ENCODE results near the gene KPNA6.

KPNA6 gene

GRCh38 chr1:32100807-32101708, 6.8 kb upstream of the KPNA6 start:
- H3K79me2 ChIP-seq: no peaks in the 10 kb centered on the region
- no peak overlapping the region for H3K4me3 ChIP-seq (ENCODE audit: low read depth, low read length)
- H3K36me3 ChIP-seq (ENCODE audit: control insufficient read depth, insufficient read depth, low read length): no peaks in the 10 kb centered on the region
- no peak overlapping the region for H3K27ac ChIP-seq
- peak overlapping the region; percentile 28 for H3K4me2 ChIP-seq (ENCODE audit: low read length)
- H3K9me3 ChIP-seq (ENCODE audit: control insufficient read depth, low read length): no peaks in the 10 kb centered on the region
- no peak for TF ChIP-seq CTCF (IDR thresholded peaks at IDR 0.05)
- no peaks in the 10 kb centered on the region for H3K27me3 ChIP-seq (ENCODE audit: control insufficient read depth, insufficient read depth, low read length)
- no peaks in the 10 kb centered on the region for H3K4me1 ChIP-seq
- H3K9ac ChIP-seq: no peak overlapping the region
- no peak overlapping the region for H2AFZ ChIP-seq

- no peak for TF ChIP-seq CTCF (IDR thresholded peaks at IDR 0.05)
- Histone ChIP-seq H2AFZ (no peak overlapping the region), H3K4me3 (ENCODE audit: low read depth, low read length) (no peak overlapping the region), H3K36me3 (ENCODE audit: control insufficient read depth, insufficient read depth, low read length) (no peaks in the 10 kb centered on the region), H3K79me2 (peaks cover 3% of the 10 kb centered on the region), H3K9me3 (ENCODE audit: control insufficient read depth, low read length) (no peaks in the 10 kb centered on the region), H3K4me2 (ENCODE audit: low read length) (no peak overlapping the region), H3K27me3 (ENCODE audit: control insufficient read depth, insufficient read depth, low read length) (no peaks in the 10 kb centered on the region), H3K4me1 (no peaks in the 10 kb centered on the region), H3K9ac (no peak overlapping the region), H3K27ac (no peak overlapping the region)
Measured at GRCh38 chr1:32104127-32104526, 3.7 kb upstream of the KPNA6 start.

GRCh38 chr1:32105338-32105737, 2.5 kb upstream of the KPNA6 start:
- Histone ChIP-seq H3K9me3 (ENCODE audit: control insufficient read depth, low read length) (no peaks in the 10 kb centered on the region), H3K79me2 (peaks cover 13% of the 10 kb centered on the region), H3K36me3 (ENCODE audit: control insufficient read depth, insufficient read depth, low read length) (no peaks in the 10 kb centered on the region), H3K4me3 (ENCODE audit: low read depth, low read length) (no peak overlapping the region), H3K4me2 (ENCODE audit: low read length) (no peak overlapping the region), H3K27ac (no peak overlapping the region), H3K4me1 (no peaks in the 10 kb centered on the region), H3K9ac (no peak overlapping the region), H2AFZ (no peak overlapping the region), H3K27me3 (ENCODE audit: control insufficient read depth, insufficient read depth, low read length) (no peaks in the 10 kb centered on the region)
- no peak for TF ChIP-seq CTCF (IDR thresholded peaks at IDR 0.05)

GRCh38 chr1:32106663-32107275, 1.1 kb upstream of the KPNA6 start:
- H3K4me1 ChIP-seq: no peaks in the 10 kb centered on the region
- no peaks in the 10 kb centered on the region for H3K9me3 ChIP-seq (ENCODE audit: control insufficient read depth, low read length)
- no peak for TF ChIP-seq CTCF (IDR thresholded peaks at IDR 0.05)
- no peak overlapping the region for H3K27ac ChIP-seq
- H3K36me3 ChIP-seq (ENCODE audit: control insufficient read depth, insufficient read depth, low read length): no peaks in the 10 kb centered on the region
- H3K9ac ChIP-seq: no peak overlapping the region
- H3K79me2 ChIP-seq: peaks cover 21% of the 10 kb centered on the region
- no peak overlapping the region for H3K4me2 ChIP-seq (ENCODE audit: low read length)
- no peak overlapping the region for H3K4me3 ChIP-seq (ENCODE audit: low read depth, low read length)
- H3K27me3 ChIP-seq (ENCODE audit: control insufficient read depth, insufficient read depth, low read length): no peaks in the 10 kb centered on the region
- H2AFZ ChIP-seq: no peak overlapping the region

All from parathyroid adenoma (tissue), 2 donors.